ENCODE results near the gene EGFLAM. TPM values are rescaled to one million over a fixed set of nuclear protein-coding genes. Genes with fewer than 3 reads are reported as not detected.

EGFLAM gene
- total and polyA plus RNA-seq, 2 experiments from 2014 or later: 0.24 to 1.9 TPM

DNA sequence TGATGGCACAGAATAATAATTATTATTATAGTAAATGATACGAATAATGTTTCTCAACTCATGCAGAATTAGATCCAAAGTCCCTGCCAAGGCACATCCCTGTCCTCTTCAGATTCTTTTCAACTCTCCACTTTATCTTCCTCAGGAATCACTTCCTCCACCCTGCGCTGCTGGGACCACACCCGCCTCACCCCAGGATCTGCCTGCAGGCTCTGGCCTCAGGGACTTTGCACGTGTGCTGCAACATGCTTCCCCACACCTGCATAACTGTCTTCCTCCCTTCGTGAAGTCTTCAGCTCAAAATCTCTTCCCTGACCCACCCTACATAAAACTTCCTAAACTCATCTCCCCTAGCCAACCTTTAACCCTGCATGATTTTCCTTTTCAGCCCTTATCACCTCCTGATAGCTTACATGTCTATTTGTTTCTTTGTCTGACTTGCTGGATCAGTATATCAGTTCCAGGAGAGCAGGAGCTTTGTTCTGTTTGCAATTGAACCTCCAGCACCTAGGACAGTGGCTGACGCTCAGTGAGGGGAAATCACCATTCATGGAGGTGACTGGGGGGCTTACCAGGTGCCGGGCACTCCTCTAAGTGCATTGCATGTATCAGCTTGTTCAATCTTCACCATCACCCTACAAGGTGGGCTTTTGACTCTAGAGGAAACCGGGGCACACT is 47.5 kb upstream of the EGFLAM start:
- Mint-ChIP-seq H3K27me3 (ENCODE audit: insufficient read depth, low read depth, poor library complexity) (peaks cover 5% of the 10 kb centered on the region), H3K36me3 (ENCODE audit: low read depth) (no peaks in the 10 kb centered on the region), H3K27ac (no peak overlapping the region), H3K4me3 (no peak overlapping the region), H3K9me3 (no peaks in the 10 kb centered on the region), H3K4me1 (peaks cover 5% of the 10 kb centered on the region; the same call in 1 of the 3 replicates)
- Histone ChIP-seq H4K20me1 (replicated peaks; ENCODE audit: insufficient read depth) (no peaks in the 10 kb centered on the region), H3K4me1 (ENCODE audit: insufficient read depth) (no peaks in the 10 kb centered on the region; the same call in 1 of the 2 replicates), H3K27me3 (ENCODE audit: insufficient read depth) (no peaks in the 10 kb centered on the region), H2AFZ (no peak overlapping the region), H3K4me2 (no peak overlapping the region), H3K4me3 (no peak overlapping the region), H3K79me2 (replicated peaks; ENCODE audit: insufficient read depth) (no peaks in the 10 kb centered on the region), H3K36me3 (ENCODE audit: insufficient read depth) (no peaks in the 10 kb centered on the region), H3F3A (replicated peaks; ENCODE audit: low read depth) (no peaks in the 10 kb centered on the region), H3K9me2 (ENCODE audit: insufficient read depth) (no peaks in the 10 kb centered on the region; the same call in 1 of the 2 replicates), H3K27ac (ENCODE audit: low read depth) (no peak overlapping the region)
- TF ChIP-seq POLR2AphosphoS5 (IDR thresholded peaks at IDR 0.05; ENCODE audit: low read depth): no peak
- TF ChIP-seq, protein P1, sequence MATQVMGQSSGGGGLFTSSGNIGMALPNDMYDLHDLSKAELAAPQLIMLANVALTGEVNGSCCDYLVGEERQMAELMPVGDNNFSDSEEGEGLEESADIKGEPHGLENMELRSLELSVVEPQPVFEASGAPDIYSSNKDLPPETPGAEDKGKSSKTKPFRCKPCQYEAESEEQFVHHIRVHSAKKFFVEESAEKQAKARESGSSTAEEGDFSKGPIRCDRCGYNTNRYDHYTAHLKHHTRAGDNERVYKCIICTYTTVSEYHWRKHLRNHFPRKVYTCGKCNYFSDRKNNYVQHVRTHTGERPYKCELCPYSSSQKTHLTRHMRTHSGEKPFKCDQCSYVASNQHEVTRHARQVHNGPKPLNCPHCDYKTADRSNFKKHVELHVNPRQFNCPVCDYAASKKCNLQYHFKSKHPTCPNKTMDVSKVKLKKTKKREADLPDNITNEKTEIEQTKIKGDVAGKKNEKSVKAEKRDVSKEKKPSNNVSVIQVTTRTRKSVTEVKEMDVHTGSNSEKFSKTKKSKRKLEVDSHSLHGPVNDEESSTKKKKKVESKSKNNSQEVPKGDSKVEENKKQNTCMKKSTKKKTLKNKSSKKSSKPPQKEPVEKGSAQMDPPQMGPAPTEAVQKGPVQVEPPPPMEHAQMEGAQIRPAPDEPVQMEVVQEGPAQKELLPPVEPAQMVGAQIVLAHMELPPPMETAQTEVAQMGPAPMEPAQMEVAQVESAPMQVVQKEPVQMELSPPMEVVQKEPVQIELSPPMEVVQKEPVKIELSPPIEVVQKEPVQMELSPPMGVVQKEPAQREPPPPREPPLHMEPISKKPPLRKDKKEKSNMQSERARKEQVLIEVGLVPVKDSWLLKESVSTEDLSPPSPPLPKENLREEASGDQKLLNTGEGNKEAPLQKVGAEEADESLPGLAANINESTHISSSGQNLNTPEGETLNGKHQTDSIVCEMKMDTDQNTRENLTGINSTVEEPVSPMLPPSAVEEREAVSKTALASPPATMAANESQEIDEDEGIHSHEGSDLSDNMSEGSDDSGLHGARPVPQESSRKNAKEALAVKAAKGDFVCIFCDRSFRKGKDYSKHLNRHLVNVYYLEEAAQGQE (IDR thresholded peaks at IDR 0.05; ENCODE audit: unreplicated experiment): peak; percentile 58
- ATAC-seq: no peak
- no peak for DNase-seq (ENCODE audit: low spot score)

DNA sequence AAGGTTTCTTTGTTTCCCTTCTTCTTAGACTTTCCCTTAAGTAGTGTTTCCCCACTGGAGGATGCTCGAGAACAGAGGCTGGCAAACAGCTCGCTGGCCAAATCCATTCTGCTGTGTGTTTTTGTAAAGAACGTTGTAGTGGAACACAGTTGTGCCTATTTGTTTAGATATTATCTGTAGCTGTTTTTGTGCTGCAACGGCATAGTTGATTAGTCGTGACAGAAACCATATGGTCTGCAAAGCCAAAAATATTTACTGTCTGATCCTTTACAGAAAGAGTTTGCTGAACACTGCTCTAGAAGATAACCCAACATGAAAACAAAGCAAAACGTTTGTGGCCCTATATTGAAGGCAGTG is 47.0 kb upstream of the EGFLAM start:
- ATAC-seq: no peak
- H3K36me3 ChIP-seq (ENCODE audit: insufficient read depth): no peaks in the 10 kb centered on the region
- H3K27ac ChIP-seq (ENCODE audit: low read depth): no peak overlapping the region
- Mint-ChIP-seq H3K27me3 (ENCODE audit: insufficient read depth, low read depth, poor library complexity) (peaks cover 5% of the 10 kb centered on the region), H3K4me1 (peaks cover 5% of the 10 kb centered on the region; the same call in 1 of the 3 replicates), H3K27ac (no peak overlapping the region), H3K4me3 (no peak overlapping the region), H3K36me3 (ENCODE audit: low read depth) (no peaks in the 10 kb centered on the region), H3K9me3 (no peaks in the 10 kb centered on the region)
- H2AFZ ChIP-seq: no peak overlapping the region
- no peaks in the 10 kb centered on the region; the same call in 1 of the 2 replicates for H3K9me2 ChIP-seq (ENCODE audit: insufficient read depth)
- no peaks in the 10 kb centered on the region for H3K79me2 ChIP-seq (replicated peaks; ENCODE audit: insufficient read depth)
- H3K4me2 ChIP-seq: no peak overlapping the region
- no peaks in the 10 kb centered on the region for H4K20me1 ChIP-seq (replicated peaks; ENCODE audit: insufficient read depth)
- H3K27me3 ChIP-seq (ENCODE audit: insufficient read depth): no peaks in the 10 kb centered on the region
- H3K4me1 ChIP-seq (ENCODE audit: insufficient read depth): no peaks in the 10 kb centered on the region
- no peak overlapping the region for H3K4me3 ChIP-seq
- no peak for DNase-seq (ENCODE audit: low spot score)
- H3F3A ChIP-seq (replicated peaks; ENCODE audit: low read depth): no peaks in the 10 kb centered on the region
- TF ChIP-seq NANOG (IDR thresholded peaks at IDR 0.05; ENCODE audit: borderline replicate concordance) (no peak), ZNF331 (CRISPR knock-in tag; IDR thresholded peaks at IDR 0.05; ENCODE audit: low read depth) (no peak), POLR2AphosphoS5 (IDR thresholded peaks at IDR 0.05; ENCODE audit: low read depth) (no peak), EZH2 (IDR thresholded peaks at IDR 0.05; ENCODE audit: low read depth, unreplicated experiment) (no peak), JUNB (IDR thresholded peaks at IDR 0.05; ENCODE audit: unreplicated experiment) (no peak), ZNF114 (CRISPR knock-in tag; IDR thresholded peaks at IDR 0.05) (no peak), EZH2phosphoT487 (IDR thresholded peaks at IDR 0.05; ENCODE audit: unreplicated experiment) (no peak)
- TF ChIP-seq, protein P2, sequence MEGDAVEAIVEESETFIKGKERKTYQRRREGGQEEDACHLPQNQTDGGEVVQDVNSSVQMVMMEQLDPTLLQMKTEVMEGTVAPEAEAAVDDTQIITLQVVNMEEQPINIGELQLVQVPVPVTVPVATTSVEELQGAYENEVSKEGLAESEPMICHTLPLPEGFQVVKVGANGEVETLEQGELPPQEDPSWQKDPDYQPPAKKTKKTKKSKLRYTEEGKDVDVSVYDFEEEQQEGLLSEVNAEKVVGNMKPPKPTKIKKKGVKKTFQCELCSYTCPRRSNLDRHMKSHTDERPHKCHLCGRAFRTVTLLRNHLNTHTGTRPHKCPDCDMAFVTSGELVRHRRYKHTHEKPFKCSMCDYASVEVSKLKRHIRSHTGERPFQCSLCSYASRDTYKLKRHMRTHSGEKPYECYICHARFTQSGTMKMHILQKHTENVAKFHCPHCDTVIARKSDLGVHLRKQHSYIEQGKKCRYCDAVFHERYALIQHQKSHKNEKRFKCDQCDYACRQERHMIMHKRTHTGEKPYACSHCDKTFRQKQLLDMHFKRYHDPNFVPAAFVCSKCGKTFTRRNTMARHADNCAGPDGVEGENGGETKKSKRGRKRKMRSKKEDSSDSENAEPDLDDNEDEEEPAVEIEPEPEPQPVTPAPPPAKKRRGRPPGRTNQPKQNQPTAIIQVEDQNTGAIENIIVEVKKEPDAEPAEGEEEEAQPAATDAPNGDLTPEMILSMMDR (conservative IDR thresholded peaks at IDR 0.05; ENCODE audit: low read depth in 2 of 2): no peak
- TF ChIP-seq, protein P3, sequence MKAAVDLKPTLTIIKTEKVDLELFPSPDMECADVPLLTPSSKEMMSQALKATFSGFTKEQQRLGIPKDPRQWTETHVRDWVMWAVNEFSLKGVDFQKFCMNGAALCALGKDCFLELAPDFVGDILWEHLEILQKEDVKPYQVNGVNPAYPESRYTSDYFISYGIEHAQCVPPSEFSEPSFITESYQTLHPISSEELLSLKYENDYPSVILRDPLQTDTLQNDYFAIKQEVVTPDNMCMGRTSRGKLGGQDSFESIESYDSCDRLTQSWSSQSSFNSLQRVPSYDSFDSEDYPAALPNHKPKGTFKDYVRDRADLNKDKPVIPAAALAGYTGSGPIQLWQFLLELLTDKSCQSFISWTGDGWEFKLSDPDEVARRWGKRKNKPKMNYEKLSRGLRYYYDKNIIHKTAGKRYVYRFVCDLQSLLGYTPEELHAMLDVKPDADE (IDR thresholded peaks at IDR 0.05): no peak
- TF ChIP-seq, protein P1 (IDR thresholded peaks at IDR 0.05; ENCODE audit: unreplicated experiment): no peak

All from GM23338 (cell line).